Suprapubic skin (tissue), 4 donors: ENCODE results near the gene CSAG3. TPM values are rescaled to one million over a fixed set of nuclear protein-coding genes. Genes with fewer than 3 reads are reported as not detected.

ENCODE experiments used
- DNase-seq, 2 donors: peaks; one replicate each; pipeline ENCODE4 v3.0.0-alpha.2; 2019; ENCODE audit warnings: low spot score in 2 of 2
- H3K27ac ChIP-seq: fragments of 200-600 bp; sonication (generic); one replicate; pipeline ENCODE4 v1.5.1; 2019
- H3K27me3 ChIP-seq: fragments of 200-600 bp; sonication (generic); one replicate; pipeline ENCODE4 v1.5.1; 2019
- H3K36me3 ChIP-seq: fragments of 200-600 bp; sonication (generic); one replicate; pipeline ENCODE4 v1.5.1; 2019
- H3K4me1 ChIP-seq: fragments of 200-600 bp; sonication (generic); one replicate; pipeline ENCODE4 v1.5.1; 2019
- H3K4me3 ChIP-seq: fragments of 200-600 bp; sonication (generic); one replicate; pipeline ENCODE4 v1.5.1; 2019; ENCODE audit warnings: mild to moderate bottlenecking
- H3K9me3 ChIP-seq: fragments of 200-600 bp; sonication (generic); one replicate; pipeline ENCODE4 v1.5.1; 2019
- CTCF ChIP-seq, 2 donors: fragments of 200-600 bp in 1 of 2; fragments of 450-650 bp in 1 of 2; sonication (generic) in 1 of 2; IDR thresholded peaks; one replicate each; pipeline ENCODE4 v1.5.1; 2016 to 2019; ENCODE audit warnings: antibody characterized with exemption in 2 of 2, mild to moderate bottlenecking in 1 of 2, moderate library complexity in 1 of 2
- EP300 ChIP-seq: sonication (generic); formaldehyde crosslinking; IDR thresholded peaks from one replicate; pipeline ENCODE4 v1.6.1; 2017; ENCODE audit warnings: antibody characterized with exemption
- POLR2A ChIP-seq, 2 donors: fragments of 450-650 bp; IDR thresholded peaks; one replicate each; pipeline ENCODE4 v1.6.1; 2017; ENCODE audit warnings: antibody characterized with exemption in 2 of 2, mild to moderate bottlenecking in 2 of 2, moderate library complexity in 2 of 2
- POLR2AphosphoS5 ChIP-seq, 3 donors: sonication (generic); formaldehyde crosslinking; IDR thresholded peaks; one replicate each; pipeline ENCODE4 v1.6.1; 2017; ENCODE audit warnings: antibody characterized with exemption in 3 of 3
- WGBS: methylation state at CpG from one replicate; pipeline ENCODE4 v1.1.5; 2018; 5-methylcytosine and 5-hydroxymethylcytosine counted together
- total RNA-seq, 4 donors: library from RNA; depleted of rRNA; stranded (reverse); fragments of >200 nt; gene quantifications; one replicate each; pipeline ENCODE4 v1.1.0, GENCODE V29; 2016

CSAG3 gene
- total RNA-seq, 4 donors from 2014 or later, result not detected

- 73% methylated on average over 1 of the region's 1 CpG for WGBS
- Histone ChIP-seq H3K27ac (no peak overlapping the region), H3K4me3 (no peak overlapping the region), H3K36me3 (no peaks in the 10 kb centered on the region), H3K9me3 (no peaks in the 10 kb centered on the region), H3K4me1 (no peaks in the 10 kb centered on the region), H3K27me3 (no peaks in the 10 kb centered on the region)
- TF ChIP-seq EP300, result no peak
- no peak for TF ChIP-seq POLR2A (IDR thresholded peaks at IDR 0.05)
- TF ChIP-seq POLR2AphosphoS5 (IDR thresholded peaks at IDR 0.05), result no peak
- no peak for DNase-seq
These were observed 39.9 kb downstream of the CSAG3 start for GRCh38 chrX:152798945-152799344.

GRCh38 chrX:152806035-152806434 lies 47.0 kb downstream of the CSAG3 start:
- Histone ChIP-seq H3K27ac (no peak overlapping the region), H3K9me3 (no peaks in the 10 kb centered on the region), H3K27me3 (no peaks in the 10 kb centered on the region), H3K36me3 (no peaks in the 10 kb centered on the region), H3K4me1 (no peaks in the 10 kb centered on the region), H3K4me3 (no peak overlapping the region)
- 74% methylated on average over 4 of the region's 4 CpGs for WGBS
- DNase-seq, result no peak
- TF ChIP-seq POLR2AphosphoS5 (IDR thresholded peaks at IDR 0.05) (no peak), EP300 (no peak), CTCF (IDR thresholded peaks at IDR 0.05) (no peak), POLR2A (IDR thresholded peaks at IDR 0.05) (no peak)

Other genes with a start within 250 kb of the CSAG3 start
- gene GABRQ, start 121.3 kb upstream of the CSAG3 start, total RNA-seq, result under 1 TPM in 3 of 4 donors, not detected in 1; 0.10 to 0.45 (median 0.34) TPM
- not detected for gene MAGEA3, start 60.4 kb upstream of the CSAG3 start, total RNA-seq
- gene CSAG2, start 49.9 kb upstream of the CSAG3 start, total RNA-seq, result not detected
- not detected for gene MAGEA2B, start 44.6 kb upstream of the CSAG3 start, total RNA-seq
- gene CSAG1, start 25.5 kb upstream of the CSAG3 start, total RNA-seq, result not detected
- gene MAGEA12, start 25.5 kb upstream of the CSAG3 start, total RNA-seq, result not detected
- not detected for gene MAGEA2, start 5.4 kb upstream of the CSAG3 start, total RNA-seq
- not detected for gene MAGEA6, start 10.5 kb downstream of the CSAG3 start, total RNA-seq
- 10 to 100 TPM in 3 of 4 donors, 1 to 10 TPM in 1; 8.9 to 24.1 (median 18.7) TPM for gene CETN2, start 71.5 kb downstream of the CSAG3 start, total RNA-seq
- gene NSDHL, start 71.8 kb downstream of the CSAG3 start, total RNA-seq, result 10 to 100 TPM; 11.8 to 34.1 (median 22.4) TPM
- gene ZNF185, start 138.8 kb downstream of the CSAG3 start, total RNA-seq, result 10 to 100 TPM; 50.1 to 81.3 (median 66.1) TPM
- not detected for gene PNMA5, start 234.9 kb downstream of the CSAG3 start, total RNA-seq